Brain pericyte (primary cell): ENCODE results near the gene PDLIM5.
"Not testable (repeated sequence)": the region's sequence is repeated elsewhere in the genome, so short reads cannot be mapped to it uniquely, and the experiment has no call there.

Experiments
- DNase-seq: peaks from one replicate; pipeline ENCODE4 v3.0.0-alpha.2; 2012; ENCODE audit warnings: low read depth, low spot score

PDLIM5 gene

DNA sequence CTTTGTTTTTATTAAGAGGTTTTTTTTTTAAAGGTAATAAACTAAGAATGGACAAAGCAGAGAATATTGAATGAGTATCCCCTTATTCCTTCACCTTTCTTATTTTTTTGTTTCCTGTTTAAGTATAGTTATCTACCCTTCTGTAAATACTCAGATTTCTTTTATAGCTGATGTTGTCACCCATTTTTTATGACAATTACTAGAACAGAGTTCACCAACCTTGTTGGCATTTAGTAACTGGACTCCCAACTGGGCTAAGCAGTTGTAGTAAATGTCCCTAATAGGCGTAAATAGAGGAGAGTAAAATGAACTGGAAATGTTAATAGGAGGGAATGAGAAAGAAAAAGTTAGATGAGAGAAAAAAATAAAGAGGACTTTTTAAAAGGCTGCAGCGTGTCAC lies 9.8 kb downstream of the PDLIM5 start:
- no peak for DNase-seq

GRCh38 chr4:94462572-94462971 lies 10.8 kb downstream of the PDLIM5 start:
- DNase-seq, result no peak

GRCh38 chr4:94463771-94464170 lies 12.0 kb downstream of the PDLIM5 start:
- DNase-seq, result no peak

GRCh38 chr4:94466371-94466770 lies 14.6 kb downstream of the PDLIM5 start:
- DNase-seq, result no peak

DNA sequence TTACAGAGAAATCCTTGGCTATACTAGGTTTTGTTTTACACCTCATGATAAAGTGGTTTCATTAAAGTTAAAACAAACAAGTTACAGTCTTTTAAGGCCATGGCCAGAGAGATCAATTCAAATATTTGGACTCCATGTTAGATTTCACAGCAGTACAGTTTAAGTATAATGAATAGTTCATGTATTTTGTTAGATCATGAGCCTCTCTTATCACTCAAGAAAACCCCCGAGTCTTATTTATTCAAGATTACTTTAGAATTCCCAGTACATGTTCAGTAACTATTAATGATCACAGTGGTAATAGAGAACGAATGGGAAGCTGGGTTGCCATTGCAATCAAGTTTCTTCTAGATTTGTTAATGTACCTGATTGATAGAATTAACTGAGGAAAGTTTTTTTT lies 15.2 kb downstream of the PDLIM5 start:
- no peak for DNase-seq

- no peak for DNase-seq
Observed at GRCh38 chr4:94468093-94468769, 16.5 kb downstream of the PDLIM5 start.

- DNase-seq, result no peak
Observed at GRCh38 chr4:94469221-94469784, 17.6 kb downstream of the PDLIM5 start.

GRCh38 chr4:94470132-94470531 lies 18.4 kb downstream of the PDLIM5 start:
- DNase-seq, result no peak

DNA sequence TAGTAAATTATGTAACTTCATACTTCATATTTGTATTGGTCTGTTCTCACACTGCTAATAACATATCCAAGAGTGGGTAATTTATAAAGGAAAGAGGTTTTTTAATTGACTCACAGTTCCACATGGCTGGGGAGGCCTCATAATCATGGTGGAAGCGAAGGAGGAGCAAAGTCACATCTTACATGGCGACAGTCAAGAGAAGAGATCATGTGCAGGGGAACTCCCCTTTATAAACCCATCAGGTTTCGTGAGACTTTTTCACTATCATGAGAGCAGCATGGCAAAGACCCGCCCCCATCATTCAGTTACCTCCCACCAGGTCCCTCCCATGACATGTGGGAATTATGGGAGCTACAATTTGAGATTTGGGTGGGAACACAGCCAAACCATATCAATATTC lies 19.0 kb downstream of the PDLIM5 start:
- DNase-seq, result not testable (repeated sequence)

DNA sequence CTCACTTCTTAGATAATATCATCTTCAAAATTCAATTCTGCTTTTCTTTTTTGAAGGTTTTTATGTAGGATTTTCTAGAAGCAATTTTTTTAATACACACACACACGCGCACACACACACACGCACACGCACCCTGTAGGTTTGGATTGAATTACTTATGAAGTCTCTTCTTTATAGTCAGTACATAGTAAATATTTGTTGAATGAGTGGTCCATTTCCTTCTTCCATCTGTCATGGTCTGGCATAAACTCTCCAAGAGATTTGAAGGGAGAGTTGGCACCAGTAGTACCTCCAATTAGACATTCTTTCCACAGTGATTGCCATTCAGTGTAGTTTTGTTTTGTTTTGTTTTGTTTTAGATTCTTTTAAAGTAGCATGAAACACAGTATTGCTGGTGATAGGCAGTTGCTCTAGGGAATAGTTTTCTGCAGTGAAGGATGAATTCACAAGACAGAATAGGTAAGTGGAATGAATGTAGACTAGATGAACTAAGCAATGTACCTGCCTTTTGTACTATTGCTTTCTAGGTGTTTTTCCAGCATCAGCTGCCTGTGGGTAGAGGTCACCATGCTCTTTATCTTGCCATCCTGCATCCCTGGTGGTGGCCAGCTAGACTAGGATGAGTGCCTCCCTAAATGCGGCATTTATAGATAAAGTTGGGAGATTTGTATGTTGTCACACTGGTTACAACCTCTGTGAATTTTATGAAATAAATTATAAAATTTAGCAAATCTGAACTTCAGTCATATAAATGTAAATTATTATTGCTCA lies 20.5 kb downstream of the PDLIM5 start:
- no peak for DNase-seq

GRCh38 chr4:94475050-94475449 lies 23.3 kb downstream of the PDLIM5 start:
- DNase-seq, result no peak

GRCh38 chr4:94475794-94476193 lies 24.1 kb downstream of the PDLIM5 start:
- no peak for DNase-seq

- DNase-seq, result no peak
Observed at GRCh38 chr4:94477227-94477626, 25.5 kb downstream of the PDLIM5 start.

DNA sequence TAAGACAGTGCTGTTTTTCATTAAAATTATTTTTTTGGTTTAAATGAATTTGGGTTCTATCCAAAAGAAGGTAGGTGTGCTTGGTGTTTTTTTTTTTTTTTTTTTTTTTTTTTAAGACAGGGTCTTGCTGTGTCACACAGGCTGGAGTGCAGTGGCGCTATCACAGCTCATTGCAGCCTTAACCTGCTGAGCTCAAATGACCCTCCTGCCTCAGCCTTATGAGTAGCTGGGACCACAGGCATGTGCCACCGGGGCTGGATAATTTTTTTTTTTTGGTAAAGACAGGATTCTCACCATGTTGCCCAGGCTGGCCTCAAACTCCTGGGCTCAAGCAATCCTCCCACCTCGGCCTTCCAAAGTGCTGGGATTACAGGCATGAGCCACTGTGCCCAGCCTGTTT lies 27.1 kb downstream of the PDLIM5 start:
- not testable (repeated sequence) for DNase-seq

DNA sequence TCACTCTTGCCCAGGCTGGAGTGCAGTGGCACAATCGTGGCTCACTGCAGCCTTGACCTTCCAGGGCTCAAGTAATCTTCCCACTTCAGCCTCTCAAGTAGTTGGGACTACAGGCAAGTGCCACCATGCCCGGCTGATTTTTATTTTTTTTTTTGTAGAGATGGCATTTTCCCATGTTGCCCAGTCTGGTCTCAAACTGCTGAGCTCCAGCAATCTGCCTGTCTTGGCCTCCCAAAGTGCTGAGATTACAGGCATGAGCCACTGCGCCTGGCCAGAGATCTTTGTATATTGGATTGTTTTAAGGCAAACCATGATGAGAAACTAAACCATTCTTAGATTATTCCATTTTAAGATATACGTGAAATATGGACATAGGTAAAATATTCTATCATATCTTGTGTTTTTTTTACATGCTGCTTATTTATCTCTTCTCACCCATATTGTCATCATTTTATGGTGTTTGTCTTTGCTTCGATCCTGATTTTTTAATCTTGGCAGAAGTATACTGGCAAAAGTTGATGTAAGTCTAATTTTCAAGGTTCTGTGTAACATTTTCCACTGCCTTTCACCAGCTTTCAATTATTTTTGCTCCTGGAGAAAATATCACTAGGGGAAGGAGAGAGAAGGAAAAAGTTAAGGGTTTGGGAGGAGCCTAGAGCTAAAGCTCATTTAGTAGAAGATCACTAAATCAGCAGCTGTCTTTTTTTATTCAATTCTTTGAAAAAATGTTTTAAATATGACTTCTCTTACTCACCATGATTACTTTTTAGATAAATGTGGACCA lies 27.8 kb downstream of the PDLIM5 start:
- DNase-seq, result no peak

DNA sequence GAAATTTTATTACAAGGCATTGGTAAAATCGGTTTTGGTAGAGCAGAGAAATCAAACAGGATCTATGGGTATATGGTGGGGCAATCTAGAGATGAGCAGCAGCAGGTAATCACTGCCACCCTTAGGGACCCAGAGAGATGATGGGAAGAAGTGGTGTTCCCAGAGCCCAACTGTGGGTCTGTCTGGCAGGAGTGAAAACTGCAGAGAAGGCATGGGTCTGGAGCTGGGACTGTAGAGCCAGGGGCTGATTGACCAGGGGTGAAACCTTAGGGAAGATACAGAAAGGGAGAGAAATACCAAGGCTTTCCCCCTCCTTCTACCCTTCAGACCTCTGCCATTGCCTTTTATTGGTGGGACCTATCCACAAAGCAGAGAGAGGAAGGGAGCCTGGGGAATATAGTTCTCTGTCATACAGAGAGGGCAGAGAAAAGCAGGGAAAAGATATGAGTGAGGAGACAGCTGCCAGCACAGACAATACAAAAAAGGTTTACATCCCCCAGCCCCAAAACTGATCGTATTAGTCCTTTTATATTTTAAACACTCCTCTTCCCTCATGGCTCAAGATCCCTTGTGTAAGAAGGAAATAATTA lies 28.7 kb downstream of the PDLIM5 start:
- no peak for DNase-seq

GRCh38 chr4:94483895-94484294 lies 32.2 kb downstream of the PDLIM5 start:
- DNase-seq, result no peak

GRCh38 chr4:94484818-94485217 lies 33.1 kb downstream of the PDLIM5 start:
- DNase-seq, result no peak

DNA sequence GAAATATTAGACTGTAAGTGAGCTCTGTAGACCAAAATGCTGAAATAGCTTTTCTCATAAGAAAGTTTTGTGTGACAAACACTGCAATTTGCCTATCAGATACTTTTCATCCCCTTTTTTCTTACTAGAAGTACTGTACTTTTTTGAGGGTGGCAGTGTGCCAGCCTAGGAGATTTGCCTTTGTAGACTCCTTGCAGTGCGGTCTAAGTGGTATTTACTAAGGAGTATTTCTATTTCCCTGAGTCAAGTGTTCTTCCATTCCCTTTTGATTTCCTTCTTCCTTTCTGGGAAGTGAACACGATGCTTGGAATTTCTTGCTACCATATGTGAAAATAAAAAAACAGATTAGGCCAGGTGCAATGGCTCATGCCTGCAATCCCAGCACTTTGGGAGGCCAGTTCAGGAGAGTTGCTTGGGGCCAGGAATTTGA lies 34.6 kb downstream of the PDLIM5 start:
- DNase-seq, result no peak

GRCh38 chr4:94488670-94489069 lies 36.9 kb downstream of the PDLIM5 start:
- no peak for DNase-seq

GRCh38 chr4:94489098-94489497 lies 37.4 kb downstream of the PDLIM5 start:
- DNase-seq, result no peak

DNA sequence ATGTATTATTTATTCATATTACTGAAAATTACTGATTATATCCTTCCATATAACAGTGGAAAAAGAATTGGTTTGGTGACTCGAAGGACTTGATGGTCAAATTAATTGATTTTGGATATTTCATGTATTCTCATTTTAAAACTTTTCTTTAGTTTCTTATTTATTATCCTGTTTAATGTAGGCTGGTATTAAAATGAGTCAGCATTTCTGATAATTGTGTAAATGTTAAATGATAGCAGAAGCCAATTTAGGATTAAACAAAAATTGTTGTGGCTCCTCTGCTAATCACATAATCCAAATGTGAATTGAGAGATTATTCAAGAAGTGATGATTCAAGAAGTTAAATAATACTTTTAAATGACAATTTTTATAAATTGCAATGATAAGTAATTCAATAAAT lies 38.7 kb downstream of the PDLIM5 start:
- no peak for DNase-seq
